ENCODE data around the gene MIPOL1.
"Not testable (repeated sequence)": the region's sequence is repeated elsewhere in the genome, so short reads cannot be mapped to it uniquely, and the experiment has no call there.

The MIPOL1 gene

DNA sequence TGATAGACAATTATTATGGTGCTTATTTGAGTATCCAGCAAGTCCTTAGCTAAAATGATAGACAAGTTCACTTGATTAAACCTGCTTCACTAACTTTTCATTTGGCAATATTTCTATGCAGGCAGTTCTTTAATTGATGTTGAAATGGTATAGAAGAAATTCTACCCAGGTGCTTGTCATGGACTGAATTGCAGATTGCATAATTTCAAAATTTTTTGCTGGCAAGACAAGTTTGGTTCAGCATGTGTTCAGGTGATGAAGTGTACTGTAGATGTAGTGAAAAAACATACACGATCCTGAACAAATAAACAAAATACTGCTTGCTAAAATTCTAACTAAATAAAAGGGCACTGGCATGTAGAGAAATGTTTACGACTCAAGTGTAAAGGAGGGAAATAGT, 208.4 kb downstream of the MIPOL1 start:
- no peak for DNase-seq

DNA sequence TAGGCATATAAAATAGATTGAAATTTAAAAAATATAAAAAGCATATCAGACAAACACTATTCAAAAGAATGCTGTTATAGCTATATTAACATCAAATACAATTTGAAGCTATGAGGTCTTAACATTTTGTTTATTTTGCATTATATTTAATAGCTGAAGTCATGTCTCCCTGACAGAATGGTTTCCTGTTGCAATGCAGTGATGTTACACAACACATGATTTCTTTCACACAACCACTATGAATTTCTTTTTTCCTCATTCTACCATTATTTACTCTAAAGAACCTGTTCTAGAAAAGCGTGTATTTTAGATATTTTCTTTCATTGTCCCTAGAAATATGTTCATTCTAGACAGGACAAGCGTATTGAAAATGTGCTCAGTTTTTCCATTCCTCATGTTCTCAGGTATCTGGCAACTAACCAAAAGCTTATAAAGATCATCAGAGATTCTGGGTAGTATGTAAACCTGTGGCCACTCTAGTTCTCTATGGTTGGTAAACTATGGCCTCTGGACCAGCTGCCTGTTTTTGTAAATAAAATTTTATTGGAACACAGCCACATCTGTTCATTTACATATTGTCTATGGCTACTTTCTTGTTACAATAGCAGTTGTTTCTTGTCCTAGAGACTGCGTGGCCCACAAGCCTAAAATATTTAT, 213.5 kb downstream of the MIPOL1 start:
- DNase-seq, result no peak

DNA sequence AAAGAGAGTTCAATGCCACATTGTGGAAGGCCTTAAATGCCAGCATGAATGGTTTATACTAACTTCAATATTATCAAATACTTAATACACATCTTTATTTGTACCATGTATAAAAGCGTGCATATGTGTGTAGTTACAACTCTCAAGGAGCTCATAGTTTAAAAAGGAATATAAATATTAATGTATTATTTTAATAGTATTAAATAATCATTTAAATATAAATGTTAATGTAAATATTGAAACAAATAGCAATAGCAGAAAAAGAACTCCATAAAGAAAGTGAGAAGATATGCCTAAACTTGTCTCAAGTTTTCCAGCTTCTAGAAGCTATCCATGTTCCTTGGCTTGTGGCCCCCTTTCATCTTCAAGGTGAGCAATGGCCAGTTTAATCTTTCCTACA, 215.3 kb downstream of the MIPOL1 start:
- no peak for DNase-seq

DNA sequence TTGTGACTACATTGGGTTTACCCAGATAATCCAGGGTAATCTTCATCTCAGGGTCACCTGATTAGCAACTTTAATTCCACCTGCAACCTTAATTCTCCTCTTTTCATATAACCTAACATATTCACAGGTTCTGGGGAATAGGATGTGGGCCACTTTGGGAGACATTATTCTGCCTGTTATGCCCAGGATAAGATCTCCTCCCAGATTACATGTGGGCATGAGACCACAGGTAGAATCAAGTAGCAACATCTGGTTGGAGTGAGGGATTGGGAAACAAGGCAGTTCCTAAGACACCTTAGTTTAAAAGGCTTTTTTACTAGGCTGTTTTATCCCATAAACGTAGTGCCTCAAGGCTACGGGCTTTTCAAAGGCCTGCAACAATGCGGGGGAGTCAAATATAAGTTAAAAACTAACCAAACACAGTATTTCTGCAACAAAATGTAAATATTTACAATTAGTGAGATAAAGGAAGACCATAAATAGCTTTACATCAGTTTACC, 215.8 kb downstream of the MIPOL1 start:
- DNase-seq, result no peak

DNA sequence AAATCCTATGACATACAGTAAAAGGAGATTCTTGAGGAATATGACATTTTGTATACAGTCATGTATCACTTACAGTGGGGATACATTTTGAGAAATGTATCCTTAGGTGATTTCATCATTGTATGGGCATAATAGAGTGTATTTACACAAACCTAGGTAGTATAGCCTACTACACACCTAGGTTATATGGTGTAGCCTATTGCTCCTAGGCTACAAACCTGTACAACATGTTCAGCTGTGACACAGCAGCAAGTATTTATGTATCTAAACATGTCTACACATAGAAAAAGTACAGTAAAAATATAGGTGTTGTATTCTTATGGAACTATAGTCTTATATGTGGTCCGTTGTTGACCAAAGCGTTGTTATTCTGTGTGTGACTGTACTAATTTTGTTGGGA, 218.5 kb downstream of the MIPOL1 start:
- DNase-seq, result no peak

DNA sequence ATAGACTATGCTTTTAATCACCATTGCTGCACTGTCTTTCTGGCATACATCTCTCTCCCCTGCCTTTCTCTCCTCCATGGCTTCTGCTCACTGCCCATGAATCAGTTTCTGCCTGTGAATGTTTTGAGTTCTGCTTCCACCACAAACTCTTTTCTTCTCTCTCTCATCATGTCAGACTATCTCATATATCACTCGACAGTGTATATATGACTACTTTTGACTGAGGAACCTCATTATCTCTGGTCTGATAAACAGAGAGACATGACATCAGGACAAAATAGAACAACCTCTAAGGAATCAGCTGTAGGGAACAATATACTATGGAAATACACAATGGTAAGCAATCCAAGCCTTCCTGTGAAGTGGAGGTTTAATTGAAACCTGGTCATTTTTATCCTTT, 219.4 kb downstream of the MIPOL1 start:
- no peak for DNase-seq

DNA sequence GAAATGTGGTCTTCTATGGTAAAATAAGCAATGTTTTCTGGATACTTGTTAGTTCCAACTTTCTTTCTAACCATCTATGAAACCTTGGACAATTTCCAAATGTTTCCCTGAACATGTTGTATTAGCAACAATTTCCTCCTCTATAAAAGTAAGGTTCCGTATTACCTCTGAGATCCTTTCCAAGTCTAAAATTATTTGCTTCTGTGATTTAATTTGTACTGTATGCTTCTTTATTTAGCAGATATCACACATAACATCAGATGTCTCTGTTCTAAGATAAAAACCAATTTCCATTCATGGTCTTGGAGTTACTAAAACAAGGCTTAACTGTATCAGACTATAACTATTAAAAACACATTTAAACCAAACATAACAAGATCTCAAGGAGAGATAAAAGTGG, 220.1 kb downstream of the MIPOL1 start:
- no peak for DNase-seq

DNA sequence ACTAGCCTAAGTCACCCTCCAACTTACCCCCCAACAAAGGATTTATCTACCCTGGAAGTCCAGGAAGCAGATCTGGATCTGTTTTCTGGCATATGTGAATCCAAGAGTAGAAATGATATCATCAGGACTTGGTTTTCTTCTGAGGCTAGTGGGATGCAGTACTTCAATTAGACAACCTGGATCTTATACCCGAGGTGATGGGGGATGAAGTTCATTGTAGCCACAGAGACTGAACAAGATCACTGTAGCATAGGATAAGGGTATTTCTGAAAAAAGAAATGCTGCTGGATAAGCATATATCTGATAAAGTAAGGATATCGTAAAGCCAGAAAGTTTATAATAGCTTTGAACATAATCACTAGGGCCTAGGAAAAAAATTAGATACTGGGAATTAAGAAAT, 222.9 kb downstream of the MIPOL1 start:
- DNase-seq, result no peak

DNA sequence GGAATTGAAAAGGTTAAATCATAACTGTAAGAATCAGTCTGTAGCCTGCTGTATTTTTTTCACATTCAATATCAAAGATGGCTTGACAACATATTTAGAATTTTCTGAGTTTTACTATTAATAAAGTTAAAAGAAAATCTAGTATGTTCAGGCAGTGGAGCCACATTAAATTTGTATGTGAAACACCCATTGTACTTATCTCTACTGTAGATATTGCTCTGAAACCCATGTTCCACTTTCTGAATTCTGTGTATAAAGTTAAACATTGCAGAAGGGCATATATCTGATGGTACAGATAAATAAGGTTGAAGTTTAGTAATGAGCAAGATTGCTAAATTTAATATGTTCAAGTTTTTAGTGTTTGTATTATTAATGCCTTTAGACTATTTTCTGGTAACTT, 224.6 kb downstream of the MIPOL1 start:
- no peak for DNase-seq

DNA sequence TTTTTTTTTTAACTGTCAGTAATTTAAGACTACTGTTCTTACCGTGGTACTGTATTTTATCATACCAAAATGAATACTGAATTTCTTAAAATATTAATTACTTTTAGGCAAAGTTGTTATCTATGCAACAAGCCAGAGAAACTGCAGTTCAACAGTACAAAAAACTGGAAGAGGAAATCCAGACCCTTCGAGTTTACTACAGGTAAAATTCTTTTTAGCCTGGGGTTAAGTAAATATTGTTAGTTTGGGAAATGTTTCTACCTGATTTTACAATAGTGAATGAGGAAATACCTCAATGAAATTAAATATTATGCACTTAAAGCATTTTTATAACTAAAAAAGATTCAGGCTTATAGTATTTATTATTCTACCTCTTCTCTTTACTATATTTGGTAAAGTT, 225.0 kb downstream of the MIPOL1 start:
- DNase-seq, result no peak

DNA sequence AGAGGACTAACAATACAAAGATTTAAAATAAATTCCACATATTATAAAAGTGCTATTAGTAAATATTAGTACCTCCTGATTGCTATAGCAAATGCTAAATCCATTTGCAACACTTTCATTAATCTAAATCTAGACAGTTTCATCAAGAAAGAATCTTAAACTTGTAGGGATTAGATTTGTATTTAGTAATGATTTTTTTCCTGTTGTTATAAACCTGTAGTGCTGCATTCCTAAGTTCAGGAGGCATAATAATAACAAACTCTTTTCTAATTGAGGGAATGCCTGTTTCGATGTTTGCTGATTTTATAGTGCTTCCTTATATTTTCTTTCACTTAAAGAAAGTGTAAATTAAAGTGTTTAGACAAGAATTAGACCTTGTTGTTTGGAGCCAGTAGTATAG, 231.2 kb downstream of the MIPOL1 start:
- DNase-seq, result no peak

DNA sequence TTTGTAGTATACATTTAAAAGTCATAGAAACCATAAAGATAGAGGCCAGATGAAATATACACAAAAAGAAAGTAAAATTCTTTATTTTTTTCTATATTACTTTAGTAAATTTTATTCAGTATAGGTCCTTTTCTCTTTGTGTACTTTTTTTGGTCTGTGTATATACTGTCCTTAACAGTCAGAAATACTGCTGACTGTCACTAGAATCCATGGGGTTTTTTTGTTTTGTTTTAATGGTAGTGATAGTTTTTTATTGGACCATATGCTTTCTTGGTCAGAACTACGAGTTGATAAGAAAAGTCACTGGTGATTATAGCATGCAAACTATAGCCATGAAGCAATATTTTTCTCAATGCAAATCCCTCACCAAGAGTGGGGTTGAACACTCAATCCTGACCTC, 231.9 kb downstream of the MIPOL1 start:
- no peak for DNase-seq

DNA sequence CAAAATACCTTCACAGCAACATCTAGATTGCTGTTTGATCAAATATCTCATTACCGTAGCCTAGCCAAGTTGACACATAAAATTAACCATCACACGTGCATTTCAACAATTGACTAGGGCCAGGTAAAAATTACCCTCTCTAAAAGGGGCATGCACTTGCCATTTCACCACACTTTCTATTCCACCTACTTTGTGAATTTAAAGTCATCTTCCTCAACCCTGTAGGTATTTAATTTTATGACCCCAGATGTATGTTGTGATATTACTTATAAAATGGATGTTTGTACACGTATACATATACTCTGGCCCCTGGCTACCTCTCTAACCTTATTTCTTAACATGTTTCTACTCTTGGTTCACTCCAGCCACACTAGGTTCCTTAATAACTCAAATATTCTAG, 237.1 kb downstream of the MIPOL1 start:
- DNase-seq, result no peak

DNA sequence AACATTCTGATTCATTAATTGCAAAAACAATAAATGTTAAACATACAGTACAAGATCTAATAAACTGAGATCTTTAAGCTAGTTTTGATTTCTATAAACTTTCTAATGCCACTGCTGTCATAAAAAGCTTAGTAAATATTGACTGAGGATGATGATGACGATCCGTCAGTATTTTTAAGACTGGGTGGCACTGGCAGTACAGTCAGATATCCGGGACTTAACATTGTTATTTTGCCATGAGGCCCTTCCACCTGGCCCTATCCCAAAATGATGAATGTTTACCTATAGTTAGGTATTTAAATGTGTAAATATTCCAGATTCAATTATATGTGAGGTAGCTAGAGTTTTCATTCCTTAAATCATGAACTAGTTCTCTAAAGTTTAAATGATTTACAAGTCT, 238.8 kb downstream of the MIPOL1 start:
- no peak for DNase-seq

DNA sequence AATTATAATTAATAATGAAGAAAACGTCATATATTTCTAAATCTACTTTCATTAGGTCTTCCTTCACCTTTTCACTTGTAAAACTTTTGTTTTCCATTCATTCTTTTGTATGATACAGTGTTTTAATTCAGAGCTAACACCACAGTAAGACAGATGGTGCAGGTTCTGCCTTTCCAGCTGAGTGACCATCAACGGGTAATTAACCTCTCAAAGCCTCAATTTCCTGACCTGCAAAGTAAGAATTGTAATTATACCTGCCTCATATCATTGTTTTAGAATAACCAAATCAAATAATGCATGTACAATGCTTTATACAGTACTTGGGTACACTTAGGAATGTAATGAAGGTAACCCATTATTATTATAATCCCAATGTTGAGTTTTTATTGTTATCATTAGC, 239.8 kb downstream of the MIPOL1 start:
- no peak for DNase-seq

DNA sequence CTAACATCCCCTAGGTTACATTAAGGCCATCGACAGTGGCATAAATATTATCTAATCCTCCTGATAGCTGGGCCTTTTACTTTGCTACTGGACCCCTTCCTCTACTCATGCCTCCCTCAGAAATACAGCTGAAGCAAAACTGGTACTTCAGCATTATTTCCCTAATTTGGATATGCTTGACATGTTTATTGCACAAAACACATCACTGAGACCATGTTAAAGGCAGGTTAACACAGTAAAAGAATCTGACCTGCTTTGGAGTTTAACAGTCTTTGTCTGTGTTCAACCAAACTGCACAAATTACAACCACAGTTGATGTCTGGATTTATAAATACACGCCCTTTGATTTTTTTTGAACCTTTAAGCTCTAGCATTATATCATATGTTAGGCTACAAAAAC, 240.7 kb downstream of the MIPOL1 start:
- no peak for DNase-seq

DNA sequence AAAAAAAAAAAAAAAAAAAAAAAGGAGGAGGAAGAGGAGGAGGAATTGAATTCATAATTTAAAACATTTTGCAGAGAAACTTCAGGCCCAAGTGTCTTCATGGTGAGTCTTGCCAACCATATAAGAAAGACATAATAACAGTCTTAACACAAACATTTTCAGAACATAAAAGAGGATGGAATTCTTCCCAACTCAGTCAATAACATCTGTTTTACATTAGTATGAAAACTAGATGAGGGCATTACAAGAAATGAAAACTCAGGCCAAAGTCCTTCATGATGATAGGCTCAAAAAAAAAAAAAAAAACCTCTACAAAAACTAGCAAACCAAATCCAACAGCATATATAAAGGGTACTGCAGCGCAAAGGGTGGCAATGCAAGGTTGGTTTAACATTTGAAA, 245.7 kb downstream of the MIPOL1 start:
- DNase-seq, result no peak

DNA sequence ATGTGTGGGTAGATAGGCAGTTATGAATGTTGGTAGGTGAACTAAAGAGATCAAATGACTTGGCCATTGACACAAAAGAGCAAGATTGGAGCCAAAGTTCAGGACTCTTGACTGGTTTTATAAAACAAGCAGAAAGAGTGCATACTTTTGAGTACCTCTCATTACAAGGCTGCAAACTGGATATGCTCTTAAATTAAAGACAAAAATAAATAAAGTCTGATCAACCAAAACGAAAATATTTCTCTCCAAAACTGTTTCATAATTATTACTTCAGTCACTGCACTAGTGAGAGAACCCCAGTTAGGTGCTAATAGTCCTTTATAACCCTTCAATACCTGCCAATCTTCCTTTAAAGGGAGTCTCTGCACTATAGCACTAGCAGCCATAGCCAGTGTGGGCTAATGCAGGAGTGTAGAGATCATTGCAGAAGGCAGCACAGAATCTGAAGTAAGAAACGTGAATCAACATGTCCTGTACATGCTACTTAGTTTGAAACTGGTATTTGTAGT, 250.2 kb downstream of the MIPOL1 start:
- DNase-seq, result no peak

DNA sequence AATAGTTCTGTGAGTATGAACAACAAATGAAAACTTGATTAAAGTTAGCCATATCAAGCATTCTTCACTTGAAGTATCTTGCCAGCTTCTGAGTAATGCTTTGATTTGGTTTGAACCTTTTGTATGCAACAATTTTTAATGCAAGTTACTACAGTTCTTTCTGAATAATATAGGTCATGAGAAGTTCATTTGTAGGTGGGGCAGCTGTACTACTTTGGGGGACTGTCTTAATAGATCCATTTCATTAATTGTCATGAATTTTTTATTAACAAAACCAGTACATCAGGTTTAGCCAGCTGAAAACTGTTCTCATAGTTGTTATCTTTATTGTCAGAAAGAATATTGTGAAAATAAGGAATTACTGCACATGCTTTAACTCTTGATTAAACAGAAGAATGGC, 254.6 kb downstream of the MIPOL1 start:
- DNase-seq, result no peak

DNA sequence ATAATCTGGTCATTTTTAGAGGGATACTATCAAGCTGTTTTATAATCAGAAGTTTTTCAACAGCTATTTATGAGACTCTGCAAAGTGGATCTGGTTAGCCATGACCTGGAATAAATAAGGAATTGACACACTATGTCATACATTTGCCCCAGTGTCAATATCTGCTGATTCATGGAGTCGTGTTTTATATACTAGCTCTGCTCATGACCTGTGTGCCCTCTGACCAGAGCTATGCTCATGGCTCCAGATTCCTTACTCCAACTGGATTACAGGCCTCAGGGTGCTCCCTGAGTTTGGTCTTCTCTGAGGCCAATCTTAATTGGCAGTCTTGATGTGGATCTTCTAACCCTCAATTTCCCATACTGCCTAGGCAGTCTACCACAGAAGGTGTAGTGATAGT, 256.2 kb downstream of the MIPOL1 start:
- DNase-seq, result no peak

DNA sequence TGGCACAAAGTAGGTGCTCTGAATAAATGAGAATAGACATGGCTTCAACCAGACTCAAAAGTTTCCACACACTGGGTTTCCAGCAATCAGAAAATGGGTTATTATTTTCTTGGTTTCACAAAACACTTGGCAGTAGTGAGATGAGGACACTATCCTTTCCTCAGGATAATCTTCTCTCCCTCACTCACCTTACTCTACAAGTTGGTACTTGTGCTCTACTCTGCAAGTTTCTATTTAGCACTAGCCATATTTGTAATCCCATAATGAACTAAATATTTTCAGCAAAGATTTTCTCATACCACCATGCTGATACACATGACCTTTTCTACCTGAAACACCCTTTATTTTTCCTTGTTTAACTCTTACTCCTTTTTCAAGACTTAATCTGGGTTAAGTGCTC, 259.6 kb downstream of the MIPOL1 start:
- no peak for DNase-seq

DNA sequence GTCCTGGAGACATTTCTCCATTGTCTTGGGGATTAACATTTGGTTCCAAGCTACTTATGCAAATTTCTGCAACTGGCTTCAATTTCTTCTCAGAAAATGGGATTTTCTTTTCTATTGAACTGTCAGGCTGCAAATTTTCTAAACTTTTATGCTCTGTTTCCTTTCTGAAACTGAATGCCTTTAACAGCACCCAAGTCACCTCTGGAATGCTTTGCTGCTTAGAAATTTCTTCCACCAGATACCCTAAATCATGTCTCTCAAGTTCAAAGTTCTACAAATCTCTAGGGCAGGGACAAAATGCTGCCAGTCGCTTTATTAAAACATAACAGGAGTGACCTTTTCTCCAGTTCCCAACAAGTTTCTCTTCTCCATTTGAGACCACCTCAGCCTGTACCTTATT, 264.7 kb downstream of the MIPOL1 start:
- DNase-seq, result not testable (repeated sequence)

DNA sequence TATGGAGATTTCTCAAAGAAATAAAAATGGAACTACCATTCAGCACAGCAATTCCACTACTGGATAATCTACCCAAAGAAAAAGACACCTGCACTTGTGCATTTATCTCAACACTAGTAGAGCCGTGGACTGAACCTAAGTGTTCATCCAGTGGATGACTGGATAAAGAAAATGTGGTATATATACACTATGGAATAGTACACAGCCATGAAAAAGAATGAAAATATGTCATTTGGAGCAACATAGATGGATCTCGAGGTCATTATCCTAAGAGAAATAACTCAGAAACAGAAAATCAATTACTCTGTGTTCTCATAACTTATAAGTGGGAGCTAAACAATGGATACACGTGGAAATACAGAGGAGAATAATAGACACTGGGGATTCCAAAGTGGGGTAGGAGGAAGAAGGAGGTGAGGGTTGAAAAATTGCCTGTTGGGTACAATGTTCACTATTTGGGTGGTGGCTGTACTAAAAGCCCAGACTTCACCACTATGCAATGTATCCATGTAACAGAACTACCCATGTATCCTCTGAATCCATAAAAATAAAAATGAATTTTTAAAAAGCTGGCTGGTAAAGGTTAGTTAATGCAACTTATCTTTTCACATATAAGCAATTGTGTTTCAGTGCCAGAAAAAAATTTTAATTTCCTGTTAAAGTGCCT, 266.6 kb downstream of the MIPOL1 start:
- DNase-seq, result no peak

DNA sequence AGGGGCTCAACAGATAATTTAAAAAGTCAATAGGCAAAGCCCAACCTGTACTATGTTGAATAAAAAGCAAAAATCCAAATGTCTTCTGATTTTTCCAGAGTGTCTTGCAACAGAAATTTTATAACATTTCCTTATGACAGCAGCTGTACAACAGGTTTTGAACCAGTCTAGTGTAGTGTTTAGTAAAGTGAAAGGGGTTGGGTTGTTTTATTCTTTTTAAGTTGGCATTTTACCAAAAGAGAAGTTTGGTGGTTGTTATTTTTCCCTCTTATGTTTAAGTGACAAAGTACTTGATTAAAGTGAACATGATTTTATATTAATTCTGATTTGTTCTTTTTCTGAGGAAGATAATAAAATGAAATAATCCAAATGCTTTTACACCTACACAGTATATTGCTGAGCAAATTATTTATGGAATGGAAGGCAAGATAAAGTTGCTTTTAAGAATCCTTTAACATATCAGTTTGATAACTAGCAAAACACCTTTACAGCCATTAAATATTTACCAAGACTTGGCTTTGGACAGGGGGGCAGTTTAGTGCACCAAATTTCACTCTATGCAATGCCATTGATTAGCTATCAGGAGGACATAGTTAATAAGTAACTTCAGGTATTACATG, 268.4 kb downstream of the MIPOL1 start:
- DNase-seq, result no peak

Measured in suppressor macrophage (primary cell).